Measurements from ENCODE around the gene CEP135.
"Not testable (repeated sequence)": the region's sequence is repeated elsewhere in the genome, so short reads cannot be mapped to it uniquely, and the experiment has no call there.

Gene CEP135

DNA sequence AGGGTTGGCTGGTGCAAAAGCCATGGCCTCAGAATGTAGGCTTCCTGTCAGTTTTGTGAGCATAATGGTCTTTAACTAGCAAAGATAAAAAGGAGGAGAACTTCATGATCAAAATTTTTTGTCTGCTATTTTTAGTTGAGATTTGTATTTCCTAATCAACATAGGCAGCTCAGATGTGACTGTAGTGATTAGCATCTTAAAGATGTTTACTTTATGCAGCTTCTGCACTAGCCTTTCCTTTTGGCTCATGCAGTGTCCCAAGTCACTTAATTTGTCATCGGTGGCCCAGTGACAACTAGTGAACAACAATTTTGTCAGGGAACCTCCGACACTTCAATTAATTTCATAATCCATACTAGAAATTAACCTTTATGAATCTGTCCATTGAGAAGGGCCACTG, 109.8 kb downstream of the CEP135 start:
- Histone ChIP-seq H3K4me3 (ENCODE audit: low read length) (no peak overlapping the region), H3K27me3 (ENCODE audit: control insufficient read depth, insufficient read depth, low read length) (no peaks in the 10 kb centered on the region), H3K9me3 (ENCODE audit: control insufficient read depth, low read length) (no peaks in the 10 kb centered on the region), H3K4me1 (ENCODE audit: control insufficient read depth, insufficient read depth, low read length) (no peaks in the 10 kb centered on the region), H3K9ac (ENCODE audit: low read length) (no peak overlapping the region), H3K36me3 (ENCODE audit: control insufficient read depth, insufficient read depth, low read length) (no peaks in the 10 kb centered on the region)

DNA sequence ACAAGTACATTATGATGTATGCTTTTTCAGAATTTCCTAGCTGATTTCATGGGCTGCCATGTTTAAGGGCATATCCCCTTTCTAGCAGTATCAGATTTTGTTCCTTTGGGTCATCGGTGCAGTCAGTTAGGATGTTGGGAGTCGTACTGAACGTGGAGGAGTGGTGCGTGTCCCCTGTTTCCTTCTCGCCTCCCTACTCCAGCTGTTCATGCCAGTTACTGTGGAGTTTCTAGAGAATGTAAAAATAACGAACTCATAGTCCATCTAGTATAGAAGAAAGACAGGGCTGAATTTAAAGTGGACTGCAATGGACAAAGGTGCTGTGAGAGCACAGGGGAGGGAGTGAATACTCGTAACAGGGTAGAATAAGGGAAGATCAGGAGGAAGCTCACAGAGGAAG, 111.3 kb downstream of the CEP135 start:
- Histone ChIP-seq H3K36me3 (ENCODE audit: control insufficient read depth, insufficient read depth, low read length) (no peaks in the 10 kb centered on the region), H3K27me3 (ENCODE audit: control insufficient read depth, insufficient read depth, low read length) (no peaks in the 10 kb centered on the region), H3K4me3 (ENCODE audit: low read length) (no peak overlapping the region), H3K4me1 (ENCODE audit: control insufficient read depth, insufficient read depth, low read length) (no peaks in the 10 kb centered on the region), H3K9ac (ENCODE audit: low read length) (no peak overlapping the region), H3K9me3 (ENCODE audit: control insufficient read depth, low read length) (no peaks in the 10 kb centered on the region)

DNA sequence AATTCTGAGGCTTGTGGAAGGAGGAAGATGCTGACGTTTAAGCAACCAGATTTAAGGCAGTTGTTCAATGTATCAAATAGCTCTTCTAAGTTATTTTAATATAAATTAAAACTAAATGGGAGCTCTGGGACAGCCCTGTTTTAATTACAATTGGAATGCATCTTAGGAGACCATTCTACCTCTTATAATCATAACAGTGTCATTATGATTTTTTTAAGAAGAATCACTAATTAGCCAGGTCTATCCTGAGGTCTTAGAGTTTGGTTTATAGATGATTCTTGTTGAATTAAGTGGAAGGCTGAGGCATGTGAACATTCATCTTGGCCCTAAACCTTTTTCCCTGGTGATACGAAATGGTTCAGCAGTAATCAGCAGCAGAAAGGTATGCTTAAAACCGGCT, 113.4 kb downstream of the CEP135 start:
- H3K4me3 ChIP-seq (ENCODE audit: low read length): no peak overlapping the region
- no peak overlapping the region for H3K9ac ChIP-seq (ENCODE audit: low read length)
- no peaks in the 10 kb centered on the region for H3K4me1 ChIP-seq (ENCODE audit: control insufficient read depth, insufficient read depth, low read length)
- no peaks in the 10 kb centered on the region for H3K36me3 ChIP-seq (ENCODE audit: control insufficient read depth, insufficient read depth, low read length)
- H3K9me3 ChIP-seq (ENCODE audit: control insufficient read depth, low read length): no peaks in the 10 kb centered on the region
- no peaks in the 10 kb centered on the region for H3K27me3 ChIP-seq (ENCODE audit: control insufficient read depth, insufficient read depth, low read length)

DNA sequence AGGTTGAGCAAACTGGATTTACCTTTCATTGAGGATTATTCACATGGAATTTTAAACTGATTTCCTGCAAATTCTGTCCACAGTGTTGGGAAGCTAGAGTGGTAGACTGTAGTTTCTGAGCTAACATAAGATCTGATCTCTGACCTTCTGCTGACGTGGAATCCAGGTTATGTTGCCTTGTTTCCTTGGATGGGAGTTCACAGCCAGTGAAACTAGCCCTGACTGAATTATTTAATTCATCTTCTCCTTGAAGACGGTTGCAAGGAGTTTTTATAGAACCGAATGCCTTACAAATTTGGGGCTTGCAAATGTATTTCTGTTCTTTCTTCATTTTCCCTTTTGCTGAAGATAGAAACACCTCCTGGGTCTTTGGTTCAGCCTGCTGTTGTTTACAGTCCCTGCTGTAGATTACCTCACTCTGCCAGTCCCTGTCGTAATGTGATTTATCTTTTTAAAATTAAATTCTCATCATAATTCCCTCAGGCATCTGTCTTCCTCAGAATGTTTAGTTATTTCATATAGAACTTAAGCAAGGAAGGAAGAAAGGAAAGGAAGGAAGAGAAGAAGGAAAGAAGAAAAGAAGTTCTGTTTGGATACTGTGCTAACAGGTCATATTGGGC, 113.9 kb downstream of the CEP135 start:
- no peaks in the 10 kb centered on the region for H3K4me1 ChIP-seq (ENCODE audit: control insufficient read depth, insufficient read depth, low read length)
- no peaks in the 10 kb centered on the region for H3K36me3 ChIP-seq (ENCODE audit: control insufficient read depth, insufficient read depth, low read length)
- no peak overlapping the region for H3K9ac ChIP-seq (ENCODE audit: low read length)
- H3K27me3 ChIP-seq (ENCODE audit: control insufficient read depth, insufficient read depth, low read length): no peaks in the 10 kb centered on the region
- H3K4me3 ChIP-seq (ENCODE audit: low read length): no peak overlapping the region
- no peaks in the 10 kb centered on the region for H3K9me3 ChIP-seq (ENCODE audit: control insufficient read depth, low read length)

DNA sequence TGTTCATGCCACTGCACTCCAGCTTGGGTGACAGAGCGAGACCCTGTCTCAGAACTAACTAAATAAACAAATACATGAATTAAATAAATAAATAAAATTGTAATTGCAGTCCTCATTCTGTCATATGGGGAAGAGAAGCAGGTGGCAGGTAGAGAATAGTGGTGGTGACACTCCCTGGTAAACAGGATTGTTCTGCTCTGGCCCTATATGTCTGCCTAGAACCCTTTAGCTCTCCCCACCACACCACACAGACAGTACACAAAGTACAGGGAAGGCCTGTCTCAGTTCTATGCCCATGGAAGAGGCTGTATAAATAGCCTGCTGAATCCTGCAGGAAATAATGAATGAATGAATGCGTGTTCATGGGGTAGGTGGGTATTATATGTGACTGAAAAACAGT, 117.7 kb downstream of the CEP135 start:
- Histone ChIP-seq H3K36me3 (ENCODE audit: control insufficient read depth, insufficient read depth, low read length) (no peaks in the 10 kb centered on the region), H3K9ac (ENCODE audit: low read length) (no peak overlapping the region), H3K9me3 (ENCODE audit: control insufficient read depth, low read length) (no peaks in the 10 kb centered on the region), H3K27me3 (ENCODE audit: control insufficient read depth, insufficient read depth, low read length) (no peaks in the 10 kb centered on the region), H3K4me3 (ENCODE audit: low read length) (no peak overlapping the region), H3K4me1 (ENCODE audit: control insufficient read depth, insufficient read depth, low read length) (no peaks in the 10 kb centered on the region)

DNA sequence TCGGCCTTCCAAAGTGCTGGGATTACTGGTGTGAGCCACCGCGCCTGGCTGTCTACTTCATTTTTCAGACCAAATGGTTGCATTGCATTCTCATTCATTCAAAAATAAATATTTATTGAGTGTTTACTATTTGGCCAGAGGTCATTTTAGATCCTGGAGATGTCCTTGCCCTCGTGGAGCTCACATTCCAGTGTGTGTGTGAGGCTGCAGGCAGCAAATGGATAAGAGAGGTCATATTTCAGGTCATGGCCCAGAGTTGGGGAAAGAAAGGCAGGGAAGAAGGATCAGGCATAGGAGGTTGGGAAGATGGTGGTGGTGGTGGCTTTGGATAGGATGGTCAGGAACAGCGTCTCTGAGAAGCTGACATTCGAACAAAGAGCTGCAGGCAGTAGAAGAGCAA, 119.1 kb downstream of the CEP135 start:
- Histone ChIP-seq H3K27me3 (ENCODE audit: control insufficient read depth, insufficient read depth, low read length) (no peaks in the 10 kb centered on the region), H3K9ac (ENCODE audit: low read length) (no peak overlapping the region), H3K4me1 (ENCODE audit: control insufficient read depth, insufficient read depth, low read length) (no peaks in the 10 kb centered on the region), H3K4me3 (ENCODE audit: low read length) (no peak overlapping the region), H3K36me3 (ENCODE audit: control insufficient read depth, insufficient read depth, low read length) (no peaks in the 10 kb centered on the region), H3K9me3 (ENCODE audit: control insufficient read depth, low read length) (no peaks in the 10 kb centered on the region)

DNA sequence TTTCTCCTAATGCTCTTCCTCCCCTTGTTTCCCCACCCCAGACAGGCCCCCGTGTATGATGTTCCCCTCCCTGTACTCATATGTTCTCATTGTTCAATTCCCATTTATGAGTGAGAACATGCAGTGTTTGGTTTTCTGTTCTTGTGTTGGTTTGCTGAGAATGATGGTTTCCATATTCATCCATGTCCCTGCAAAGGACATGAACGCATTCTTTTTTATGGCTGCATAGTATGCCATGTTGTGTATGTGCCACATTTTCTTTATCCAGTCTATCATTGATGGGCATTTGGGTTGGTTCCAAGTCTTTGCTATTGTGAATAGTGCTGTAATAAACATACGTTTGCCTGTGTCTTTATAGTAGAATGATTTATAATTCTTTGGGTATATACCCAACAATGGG, 124.0 kb downstream of the CEP135 start:
- H3K9ac ChIP-seq (ENCODE audit: low read length); H3K4me3 ChIP-seq (ENCODE audit: low read length); H3K27me3 ChIP-seq (ENCODE audit: control insufficient read depth, insufficient read depth, low read length); H3K36me3 ChIP-seq (ENCODE audit: control insufficient read depth, insufficient read depth, low read length); H3K4me1 ChIP-seq (ENCODE audit: control insufficient read depth, insufficient read depth, low read length); H3K9me3 ChIP-seq (ENCODE audit: control insufficient read depth, low read length): not testable (repeated sequence)

DNA sequence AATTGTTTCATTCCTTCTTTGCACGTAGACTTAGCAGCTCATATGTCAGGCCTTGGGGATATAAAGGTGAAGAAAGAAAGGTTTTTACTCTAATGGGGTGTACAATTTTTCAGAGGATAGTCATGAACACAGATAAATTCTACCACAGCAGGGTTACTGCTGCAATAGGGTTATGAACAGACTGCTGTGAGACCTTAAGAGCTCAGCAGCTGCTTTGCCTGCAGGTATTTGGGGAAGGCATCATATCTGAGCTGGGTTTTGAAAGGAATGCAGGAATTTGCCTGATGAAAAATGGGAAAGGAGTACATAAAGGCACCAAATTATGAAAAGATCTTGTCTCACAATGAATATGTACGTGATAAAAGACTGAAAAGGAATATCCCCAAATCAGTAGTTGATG, 128.9 kb downstream of the CEP135 start:
- Histone ChIP-seq H3K36me3 (ENCODE audit: control insufficient read depth, insufficient read depth, low read length) (no peaks in the 10 kb centered on the region), H3K9ac (ENCODE audit: low read length) (no peak overlapping the region), H3K9me3 (ENCODE audit: control insufficient read depth, low read length) (no peaks in the 10 kb centered on the region), H3K4me1 (ENCODE audit: control insufficient read depth, insufficient read depth, low read length) (no peaks in the 10 kb centered on the region), H3K27me3 (ENCODE audit: control insufficient read depth, insufficient read depth, low read length) (no peaks in the 10 kb centered on the region), H3K4me3 (ENCODE audit: low read length) (no peak overlapping the region)

DNA sequence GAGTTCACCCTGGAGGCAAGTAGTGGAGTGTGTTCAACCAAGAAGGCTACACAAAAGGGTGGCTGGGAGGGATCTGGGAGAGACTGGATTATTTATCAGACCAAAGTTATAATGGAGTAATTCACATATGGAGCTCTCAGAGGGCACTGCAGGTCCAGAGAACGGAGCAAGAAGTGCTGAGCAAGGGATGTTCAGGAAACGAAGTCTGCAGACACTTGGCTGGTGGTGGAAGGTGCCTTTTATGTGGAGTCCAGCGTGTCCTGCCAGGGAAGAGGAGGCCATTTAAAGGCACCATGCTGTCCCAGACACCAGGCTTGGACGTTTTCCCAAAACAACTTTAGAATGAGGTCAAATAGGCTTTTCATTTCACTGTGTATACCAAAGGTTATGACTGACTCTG, 130.1 kb downstream of the CEP135 start:
- Histone ChIP-seq H3K27me3 (ENCODE audit: control insufficient read depth, insufficient read depth, low read length) (no peaks in the 10 kb centered on the region), H3K4me1 (ENCODE audit: control insufficient read depth, insufficient read depth, low read length) (no peaks in the 10 kb centered on the region), H3K9ac (ENCODE audit: low read length) (no peak overlapping the region), H3K36me3 (ENCODE audit: control insufficient read depth, insufficient read depth, low read length) (no peaks in the 10 kb centered on the region), H3K4me3 (ENCODE audit: low read length) (no peak overlapping the region), H3K9me3 (ENCODE audit: control insufficient read depth, low read length) (no peaks in the 10 kb centered on the region)

DNA sequence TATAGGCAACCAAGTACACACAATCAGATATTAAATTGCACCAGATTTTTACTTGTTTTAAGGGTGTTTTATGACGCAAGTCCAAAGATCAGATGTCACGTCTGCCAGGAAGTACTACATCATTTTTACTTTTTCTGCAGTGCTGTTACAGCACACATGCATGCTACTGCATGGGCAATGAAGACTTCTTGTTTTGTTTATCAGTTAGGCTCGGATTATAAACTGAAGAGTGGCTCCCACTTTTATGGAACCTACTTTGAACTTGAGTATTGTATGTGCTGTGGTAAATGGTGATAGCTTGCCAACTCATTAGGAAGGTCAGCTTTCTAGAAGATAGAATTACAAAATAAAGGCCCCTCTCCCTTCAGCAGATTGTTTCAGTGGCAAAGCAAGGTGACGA, 131.6 kb downstream of the CEP135 start:
- Histone ChIP-seq H3K9ac (ENCODE audit: low read length) (no peak overlapping the region), H3K4me3 (ENCODE audit: low read length) (no peak overlapping the region), H3K9me3 (ENCODE audit: control insufficient read depth, low read length) (no peaks in the 10 kb centered on the region), H3K36me3 (ENCODE audit: control insufficient read depth, insufficient read depth, low read length) (no peaks in the 10 kb centered on the region), H3K27me3 (ENCODE audit: control insufficient read depth, insufficient read depth, low read length) (no peaks in the 10 kb centered on the region), H3K4me1 (ENCODE audit: control insufficient read depth, insufficient read depth, low read length) (no peaks in the 10 kb centered on the region)

DNA sequence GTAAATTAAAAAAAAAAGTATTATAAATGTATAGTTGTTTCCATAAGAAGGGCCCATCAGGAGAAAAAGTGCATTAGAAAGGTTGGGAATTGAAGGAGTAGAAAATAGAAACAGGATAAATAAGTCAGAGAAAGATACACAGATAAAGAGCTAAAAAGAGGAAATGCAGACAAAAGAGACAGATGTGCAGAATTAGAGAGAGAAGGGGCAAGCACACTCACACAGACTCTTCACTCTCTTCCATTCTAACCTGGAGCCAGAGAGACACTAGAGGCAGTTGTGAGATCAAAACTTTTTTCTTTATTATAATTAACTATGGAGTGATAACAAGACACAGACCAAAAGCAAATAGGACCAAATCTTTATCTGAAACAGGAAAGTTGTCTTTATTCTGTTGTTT, 134.1 kb downstream of the CEP135 start:
- no peaks in the 10 kb centered on the region for H3K27me3 ChIP-seq (ENCODE audit: control insufficient read depth, insufficient read depth, low read length)
- no peak overlapping the region for H3K9ac ChIP-seq (ENCODE audit: low read length)
- peaks cover 9% of the 10 kb centered on the region for H3K4me1 ChIP-seq (ENCODE audit: control insufficient read depth, insufficient read depth, low read length)
- no peak overlapping the region for H3K4me3 ChIP-seq (ENCODE audit: low read length)
- no peaks in the 10 kb centered on the region for H3K36me3 ChIP-seq (ENCODE audit: control insufficient read depth, insufficient read depth, low read length)
- H3K9me3 ChIP-seq (ENCODE audit: control insufficient read depth, low read length): no peaks in the 10 kb centered on the region
